DMS 273 treated with DMSO at 0.1 percent for 48 hours (cell line): ENCODE measurements around the gene SCFD2.
"Not testable (repeated sequence)": the region's sequence is repeated elsewhere in the genome, so short reads cannot be mapped to it uniquely, and the experiment has no call there.

Experiments used
- DNase-seq: peaks from one replicate; lab custom pipeline; 2025; lab: John Stamatoyannopoulos, UW

Gene SCFD2

DNA sequence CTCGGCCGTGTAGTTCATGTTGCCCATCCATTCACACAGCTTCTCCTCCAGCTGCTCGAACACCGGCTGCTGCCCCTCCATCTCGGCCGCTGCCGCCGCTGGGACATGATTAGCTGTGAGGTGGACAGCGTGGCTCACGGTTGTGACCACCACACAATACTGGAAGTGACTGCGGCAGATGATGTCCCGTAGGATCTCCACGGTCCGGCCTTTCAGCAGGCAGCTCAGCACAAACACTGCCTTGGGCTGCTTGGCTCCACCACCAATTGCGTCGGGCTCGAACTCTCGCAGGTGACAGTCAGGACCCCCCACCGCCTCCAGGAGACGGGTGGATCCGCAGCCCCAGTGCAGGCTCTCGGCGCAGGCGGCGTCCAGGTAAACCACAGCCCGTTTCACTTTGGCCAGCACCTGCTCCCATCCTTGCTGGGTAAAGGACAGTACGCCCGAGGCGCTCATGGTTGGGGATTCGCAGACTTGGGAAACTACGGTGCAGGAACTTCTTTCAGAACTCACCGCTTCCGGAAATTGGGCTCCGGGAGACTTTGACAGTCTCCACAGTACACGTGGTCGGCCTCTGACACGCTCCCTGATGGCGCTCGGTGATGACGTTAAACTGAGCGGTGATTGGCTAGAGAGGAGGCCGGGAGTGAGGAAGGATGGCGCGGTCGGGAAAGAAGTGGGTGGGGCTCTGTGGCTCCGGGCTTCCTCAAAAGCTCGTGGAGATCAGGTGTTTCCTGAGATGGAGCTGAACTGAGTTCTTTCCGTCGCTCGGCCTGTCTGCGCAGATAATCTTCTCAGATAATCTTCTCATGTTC is at the start of gene SCFD2:
Gene SCFD2, minus strand, starts transcription at position 576 of the 815 bp plus-strand sequence.
- DNase-seq = peak; percentile 89

DNA sequence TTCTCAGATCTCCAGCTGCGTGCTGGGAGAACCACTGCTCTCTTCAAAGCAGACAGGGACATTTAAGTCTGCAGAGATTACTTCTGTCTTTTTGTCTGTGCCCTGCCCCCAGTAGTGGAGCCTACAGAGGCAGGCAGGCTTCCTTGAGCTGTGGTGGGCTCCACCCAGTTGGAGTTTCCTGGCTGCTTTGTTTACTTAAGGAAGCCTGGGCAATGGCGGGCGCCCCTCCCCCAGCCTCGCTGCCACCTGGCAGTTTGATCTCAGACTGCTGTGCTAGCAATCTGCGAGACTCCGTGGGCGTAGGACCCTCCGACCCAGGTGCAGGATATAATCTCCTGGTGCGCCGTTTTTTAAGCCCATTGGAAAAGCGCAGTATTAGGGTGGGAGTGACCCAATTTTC is 43.6 kb upstream of the SCFD2 start:
- DNase-seq = not testable (repeated sequence)

- DNase-seq = no peak
These were observed 14.4 kb upstream of the SCFD2 start for GRCh38 chr4:53380221-53380620.

DNA sequence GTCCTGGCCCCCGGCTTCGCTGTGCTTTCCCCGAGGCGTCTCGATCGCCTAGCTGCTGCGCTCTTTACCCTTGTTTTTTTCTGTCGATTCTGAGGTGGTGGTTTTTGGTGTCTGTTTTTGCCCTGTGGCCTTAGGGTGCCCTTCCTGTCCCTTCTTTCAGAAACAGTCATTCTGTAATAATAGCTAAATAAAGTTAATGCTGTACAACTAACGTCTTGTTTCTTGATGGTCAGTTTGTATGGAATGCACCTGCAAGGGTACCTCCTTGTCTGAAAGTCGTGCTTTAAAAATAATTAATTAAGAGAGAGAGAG is 12.3 kb upstream of the SCFD2 start:
- DNase-seq = no peak

DNA sequence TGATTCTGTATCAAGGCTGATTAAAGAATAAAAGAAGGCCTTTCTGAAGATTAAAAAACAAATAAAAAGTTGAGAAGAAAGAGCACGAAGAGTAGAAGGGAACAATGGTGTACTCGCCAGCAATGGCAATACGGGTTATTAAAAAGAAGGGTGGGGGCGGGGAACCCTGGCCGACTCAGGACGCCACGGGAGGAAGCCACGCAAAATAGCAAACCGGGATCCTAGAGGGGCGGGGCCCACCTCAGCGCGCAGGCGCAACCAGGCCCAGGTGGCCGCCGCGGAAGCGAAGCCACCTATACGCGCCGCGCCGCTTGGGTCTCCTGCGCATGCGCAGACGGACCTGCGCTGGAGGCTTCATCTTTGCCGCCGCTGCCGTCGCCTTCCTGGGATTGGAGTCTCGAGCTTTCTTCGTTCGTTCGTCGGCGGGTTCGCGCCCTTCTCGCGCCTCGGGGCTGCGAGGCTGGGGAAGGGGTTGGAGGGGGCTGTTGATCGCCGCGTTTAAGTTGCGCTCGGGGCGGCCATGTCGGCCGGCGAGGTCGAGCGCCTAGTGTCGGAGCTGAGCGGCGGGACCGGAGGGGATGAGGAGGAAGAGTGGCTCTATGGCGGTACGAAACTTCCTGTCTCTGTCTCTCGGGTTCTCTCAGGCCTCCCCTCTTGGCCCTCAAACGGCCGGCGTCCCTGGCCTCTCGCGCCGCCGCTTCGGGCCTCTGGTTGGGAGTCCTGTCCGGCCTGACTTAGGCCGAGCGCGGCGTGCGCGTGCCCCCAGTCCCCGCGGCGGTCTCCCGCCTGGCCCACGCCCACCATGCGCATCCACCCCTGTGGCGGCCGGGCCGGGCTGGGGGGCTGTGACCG is 11.7 kb upstream of the SCFD2 start, which contains the start of gene FIP1L1:
Gene FIP1L1, plus strand, starts transcription at position 323 of the 852 bp plus-strand sequence. Its CDS starts 198 bp downstream, at position 521.
- peak; percentile 53 for DNase-seq

GRCh38 chr4:53376900-53377299 is 11.0 kb upstream of the SCFD2 start:
- DNase-seq = no peak

GRCh38 chr4:53374777-53375258 is 9.0 kb upstream of the SCFD2 start:
- DNase-seq = no peak

GRCh38 chr4:53371843-53372521 is 6.1 kb upstream of the SCFD2 start:
- no peak for DNase-seq

DNA sequence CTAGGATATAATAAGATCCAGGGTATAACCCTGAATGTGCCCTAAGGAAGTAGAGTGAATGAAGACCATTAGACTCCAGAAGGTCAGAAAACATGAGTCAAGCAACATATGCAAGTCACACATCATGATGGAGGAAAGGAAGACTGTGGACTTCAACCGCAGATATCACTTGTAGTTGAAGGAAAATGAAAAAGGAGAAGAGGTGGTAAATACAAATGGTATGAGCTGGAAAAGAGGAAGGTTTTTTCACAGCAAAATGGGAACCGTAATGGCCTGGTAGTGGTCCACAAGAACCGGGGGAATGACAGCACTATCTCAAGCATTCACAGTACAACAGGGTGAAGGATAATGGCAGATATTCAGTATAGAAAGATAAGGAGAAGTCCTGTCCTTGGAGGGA is 5.2 kb upstream of the SCFD2 start:
- no peak for DNase-seq

DNA sequence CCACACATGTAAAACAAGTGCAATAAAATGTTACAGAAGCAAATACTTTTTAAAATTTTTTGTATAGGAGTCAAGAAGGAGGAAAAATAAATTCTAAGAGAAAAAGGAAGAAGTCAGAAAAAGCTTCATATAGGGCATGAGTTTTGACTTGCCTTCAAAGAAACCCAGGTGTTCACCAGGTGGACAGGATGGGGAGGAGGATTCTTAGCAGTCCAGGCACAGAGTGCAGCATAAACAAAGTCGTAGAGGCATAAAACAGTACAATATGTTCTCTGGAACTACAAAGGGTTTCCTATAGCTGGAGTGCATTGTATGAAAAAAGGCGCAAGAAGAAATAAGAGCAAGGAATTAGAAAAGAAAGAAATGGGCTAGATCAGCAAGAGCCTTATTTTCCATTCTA is 1.9 kb upstream of the SCFD2 start:
- no peak for DNase-seq

DNA sequence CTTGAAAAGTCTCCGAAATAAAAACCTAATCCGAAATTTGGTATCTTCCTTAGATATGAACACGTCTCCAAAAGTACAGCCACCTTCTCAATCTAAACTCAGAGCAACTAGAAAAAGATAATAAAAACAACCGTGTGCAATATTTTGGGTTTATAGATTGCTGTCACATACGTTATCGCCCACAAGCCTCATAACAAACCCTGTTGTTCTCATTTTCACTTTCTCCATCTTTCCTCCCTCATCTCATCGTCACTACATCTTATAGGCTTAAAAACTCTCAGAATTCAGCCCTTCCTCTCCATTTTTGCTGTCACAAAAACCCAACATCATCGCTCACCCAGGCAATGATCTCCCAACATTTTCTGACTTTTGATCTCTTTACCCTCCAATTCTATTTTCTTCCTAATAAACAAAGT is 448 bp upstream of the SCFD2 start:
- DNase-seq = no peak

DNA sequence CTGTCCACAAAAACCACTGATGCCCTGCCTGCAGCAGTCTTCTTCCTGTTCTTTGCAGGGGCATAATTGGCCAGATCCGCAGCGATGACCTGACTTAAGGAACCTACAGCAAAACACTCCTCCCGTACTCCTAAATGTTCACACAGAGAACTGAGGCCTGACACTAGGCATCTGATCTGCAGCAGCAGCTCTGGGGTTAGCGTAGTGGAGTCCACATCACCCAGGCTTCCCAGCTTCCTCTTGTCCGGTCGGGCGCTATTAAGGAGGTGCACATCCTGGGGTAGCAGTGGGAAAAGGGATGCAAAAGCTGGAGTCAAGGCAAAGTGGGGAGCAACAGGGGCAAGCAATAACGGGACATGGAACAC is 758 bp downstream of the SCFD2 start:
- DNase-seq = no peak

- no peak for DNase-seq
These were observed 1.2 kb downstream of the SCFD2 start for GRCh38 chr4:53364624-53365023.

DNA sequence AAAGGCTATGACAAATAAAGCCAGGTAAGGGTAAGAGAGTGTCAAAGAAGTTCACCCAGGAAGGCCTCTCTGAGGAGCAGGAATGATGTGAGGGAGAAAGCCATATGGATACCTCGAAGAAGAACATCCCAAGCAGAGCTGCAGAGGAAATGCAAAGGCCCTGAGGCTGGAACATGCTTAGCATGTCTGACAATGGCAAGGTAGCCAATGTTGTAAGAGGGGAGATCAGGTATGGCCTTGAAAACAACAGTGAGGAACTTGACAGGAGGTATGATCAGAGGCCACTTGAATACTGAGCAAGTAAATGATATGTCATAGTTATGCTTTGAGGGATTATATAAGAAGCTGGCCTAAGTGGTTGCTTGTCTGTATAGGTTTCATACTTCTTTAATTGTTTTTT is 3.8 kb downstream of the SCFD2 start:
- no peak for DNase-seq

- DNase-seq = no peak
These were observed 4.4 kb downstream of the SCFD2 start for GRCh38 chr4:53361451-53361850.

DNA sequence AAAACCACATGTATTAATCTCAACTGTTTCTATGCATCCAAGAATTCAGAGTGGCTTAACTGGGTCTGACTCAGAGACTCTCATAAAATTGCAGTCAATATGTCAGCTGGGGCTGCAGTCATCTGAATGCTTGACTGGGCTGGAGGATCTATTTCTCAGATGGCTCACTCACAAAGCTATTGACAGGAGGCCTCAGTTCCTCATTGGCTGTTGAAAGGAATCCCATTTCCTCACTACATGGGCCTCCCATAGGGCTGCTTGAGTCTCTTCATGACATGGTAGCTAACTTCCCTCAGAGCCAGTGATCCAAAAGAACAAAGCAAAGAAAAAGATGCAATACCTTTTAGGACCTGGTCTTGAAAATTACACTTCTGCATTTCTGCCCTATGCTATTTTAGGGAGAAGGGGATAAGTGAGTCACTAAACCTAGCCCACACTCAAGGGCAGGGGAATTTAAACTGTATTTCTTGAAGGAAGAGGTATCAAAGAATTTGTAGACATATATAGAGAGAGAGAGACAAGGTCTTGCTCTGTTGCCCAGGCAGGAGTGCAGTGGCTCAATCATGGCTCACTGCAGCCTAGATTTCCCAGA is 9.8 kb downstream of the SCFD2 start:
- no peak for DNase-seq

DNA sequence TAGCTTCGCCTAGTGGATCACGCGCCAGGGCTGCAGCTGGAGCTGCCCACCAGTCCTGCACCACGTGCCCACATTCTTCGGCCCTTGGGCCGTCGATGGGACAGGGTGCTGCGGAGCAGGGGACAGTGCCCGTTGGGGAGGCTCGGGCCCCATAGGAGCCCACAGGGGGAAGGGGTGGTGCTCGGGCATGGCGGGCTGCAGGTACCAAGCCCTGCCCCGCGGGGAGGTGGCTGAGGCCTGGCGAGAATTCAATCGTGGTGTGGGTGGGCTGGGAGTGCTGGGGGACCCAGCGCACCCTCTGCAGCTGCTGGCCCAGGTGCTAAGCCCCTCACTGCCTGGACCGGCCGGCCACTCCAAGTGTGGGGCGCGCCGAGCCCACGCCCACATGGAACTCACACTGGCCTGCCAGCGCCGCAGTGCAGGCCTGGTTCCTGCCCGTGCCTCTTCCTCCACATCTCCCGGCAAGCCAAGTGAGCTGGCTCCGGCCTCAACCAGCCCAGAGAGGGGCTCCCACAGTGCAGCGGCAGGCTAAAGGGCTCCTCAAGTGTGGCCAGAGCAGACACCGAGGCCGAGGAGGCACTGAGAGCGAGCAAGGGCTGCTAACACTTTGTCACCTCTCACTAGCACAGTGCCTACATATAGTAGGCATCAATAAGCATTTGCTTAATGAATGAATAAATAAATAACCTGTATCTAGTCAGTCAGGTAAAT is 11.7 kb downstream of the SCFD2 start:
- DNase-seq = no peak

DNA sequence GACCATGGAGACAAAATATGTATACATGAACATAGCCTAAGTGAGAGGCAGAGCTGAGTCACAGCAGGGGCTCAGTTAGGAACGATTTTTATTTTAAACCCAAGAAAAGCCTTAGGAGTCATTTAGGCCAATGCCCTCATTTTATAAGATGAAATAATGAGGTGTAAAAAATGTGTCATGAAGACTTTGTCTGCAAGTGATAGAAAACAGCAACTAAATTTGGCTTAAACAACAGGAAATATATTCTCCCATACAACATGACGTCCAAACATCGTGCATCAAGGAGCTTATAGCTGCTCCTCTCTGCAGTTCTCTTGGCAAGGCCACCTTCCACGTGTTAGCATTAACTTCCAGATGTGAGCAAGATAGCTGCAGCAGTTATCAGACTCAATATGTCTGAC is 16.8 kb downstream of the SCFD2 start:
- no peak for DNase-seq

GRCh38 chr4:53348046-53348445 is 17.8 kb downstream of the SCFD2 start:
- no peak for DNase-seq

DNA sequence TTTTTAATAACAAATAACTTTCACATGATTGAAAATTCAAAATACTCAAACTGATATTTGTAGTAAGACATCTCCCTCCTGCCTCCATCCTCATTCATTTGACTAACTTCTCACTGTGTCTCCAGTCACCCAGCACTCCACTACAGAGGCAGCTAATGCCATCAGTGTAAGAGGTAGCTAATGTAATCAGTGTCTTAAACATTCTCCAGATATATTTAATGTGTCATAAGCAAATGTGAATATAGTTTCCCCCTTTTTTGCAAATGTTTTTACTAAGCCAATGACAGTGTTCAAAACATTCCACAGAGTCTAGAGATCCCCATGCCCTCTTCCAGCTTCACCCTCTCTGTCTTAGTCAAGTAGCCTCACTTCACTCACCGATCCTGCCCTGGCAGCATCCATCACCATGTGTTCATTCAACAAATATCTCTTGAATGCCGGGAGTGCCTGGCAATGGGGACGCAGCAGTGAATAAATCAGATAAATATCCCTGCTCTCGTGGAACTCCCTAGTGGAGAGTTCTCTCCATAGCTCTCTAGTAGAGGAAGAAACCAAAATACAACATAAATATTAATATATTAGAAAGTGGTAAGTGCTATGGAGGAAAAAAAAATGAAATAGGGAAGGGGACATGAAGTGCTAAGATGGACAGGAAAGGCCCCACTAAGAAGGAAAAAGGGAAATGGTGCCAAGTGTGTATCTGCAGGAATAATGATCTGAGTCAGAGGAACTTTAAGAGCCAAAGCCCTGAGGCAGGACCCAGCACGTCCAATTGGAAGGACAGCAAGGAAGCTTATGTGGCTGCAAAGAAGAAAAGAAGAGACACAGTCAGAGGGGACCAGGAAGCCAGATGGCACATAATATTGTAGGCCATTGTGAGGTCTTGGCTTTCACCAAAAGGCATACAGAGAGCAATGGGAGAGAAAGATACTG is 18.7 kb downstream of the SCFD2 start:
- no peak for DNase-seq
